H1 (cell line): ENCODE data around the gene PVALB. TPM values are rescaled to one million over a fixed set of nuclear protein-coding genes. Genes with fewer than 3 reads are reported as not detected.

Experiments
- CTCF ChIA-PET: fragments of 300-600 bp; sonication (Branson Sonifier 250); formaldehyde crosslinking; loops from one replicate; lab custom pipeline; 2021; ENCODE audit not compliant: partially characterized antibody; lab: Charles Lee
- POLR2A ChIA-PET: fragments of 300-600 bp; sonication (Branson Sonifier 250); formaldehyde crosslinking; loops from one replicate; lab custom pipeline; 2021; ENCODE audit warnings: inconsistent platforms; ENCODE audit not compliant: partially characterized antibody; lab: Charles Lee
- DNase-seq, 2 experiments: peaks; one replicate each; pipeline versions ENCODE4 v3.0.0 to v3.0.0-alpha.2; 2010 to 2022; ENCODE audit warnings: low spot score in 2 of 2, low read depth in 1 of 2, mixed read lengths in 1 of 2
- FAIRE-seq: peaks from 2 replicates; lab custom pipeline; 2011; peaks lifted over from hg19 to GRCh38; lab: Jason Lieb, UNC
- H2AFZ ChIP-seq: 2 replicates; pipeline ENCODE4 v1.8.1; 2012; ENCODE audit warnings: low read length, inconsistent platforms
- H2AK5ac ChIP-seq: 2 replicates; pipeline ENCODE4 v1.6.1; 2013; ENCODE audit warnings: low read depth, low read length
- H2BK120ac ChIP-seq: replicated peaks from 2 replicates; pipeline ENCODE3; 2013; ENCODE audit warnings: low read depth, low read length, inconsistent platforms
- H2BK12ac ChIP-seq: 2 replicates; pipeline ENCODE4 v1.6.1; 2013; ENCODE audit warnings: low read depth, low read length
- H2BK15ac ChIP-seq: 2 replicates; pipeline ENCODE4 v1.6.1; 2013; ENCODE audit warnings: low read length
- H2BK20ac ChIP-seq: 2 replicates; pipeline ENCODE4 v1.6.1; 2013; ENCODE audit warnings: low read length
- H2BK5ac ChIP-seq: 2 replicates; pipeline ENCODE4 v1.6.1; 2013; ENCODE audit warnings: low read depth, low read length
- H3K14ac ChIP-seq: 2 replicates; pipeline ENCODE4 v1.6.1; 2013; ENCODE audit warnings: inconsistent platforms; ENCODE audit not compliant: insufficient read length
- H3K18ac ChIP-seq: 2 replicates; pipeline ENCODE4 v1.6.1; 2013; ENCODE audit warnings: low read length; ENCODE audit errors: extremely low read depth
- H3K23ac ChIP-seq: 2 replicates; pipeline ENCODE4 v1.6.1; 2013; ENCODE audit warnings: inconsistent platforms; ENCODE audit not compliant: insufficient read length
- H3K23me2 ChIP-seq: 2 replicates; pipeline ENCODE4 v1.6.1; 2013; ENCODE audit warnings: low read depth, low read length
- H3K27ac ChIP-seq: 2 replicates; pipeline ENCODE4 v1.6.1; 2011; ENCODE audit warnings: low read depth, low read length, inconsistent platforms
- H3K27me3 ChIP-seq, 4 experiments: replicated peaks in 1 of 4; 1 replicate in 1 of 4; 2 replicates in 3 of 4; pipeline versions ENCODE4 v1.6.1 to v1.8.1; 2011 to 2013; ENCODE audit warnings: low read length in 3 of 4, mild to moderate bottlenecking in 3 of 4, inconsistent platforms in 2 of 4, mixed read lengths in 2 of 4, moderate library complexity in 1 of 4; ENCODE audit not compliant: control insufficient read depth in 3 of 4, insufficient read depth in 3 of 4; ENCODE audit errors: extremely low read depth in 1 of 4
- H3K36me3 ChIP-seq, 4 experiments: 2 replicates each; pipeline versions ENCODE4 v1.6.1 to v1.8.1; 2011 to 2013; ENCODE audit warnings: mild to moderate bottlenecking in 4 of 4, low read length in 3 of 4, moderate library complexity in 2 of 4, control low read depth in 1 of 4, inconsistent platforms in 1 of 4; ENCODE audit not compliant: insufficient read depth in 4 of 4, control insufficient read depth in 2 of 4
- H3K4ac ChIP-seq: replicated peaks from 2 replicates; pipeline ENCODE3; 2013; ENCODE audit warnings: low read length, low read depth, mixed read lengths, inconsistent platforms; ENCODE audit not compliant: insufficient read length
- H3K4me1 ChIP-seq, 4 experiments: replicated peaks in 1 of 4; 1 replicate in 1 of 4; 2 replicates in 3 of 4; pipeline versions ENCODE4 v1.6.1 to v1.8.1; 2011 to 2013; ENCODE audit warnings: low read length in 3 of 4, inconsistent platforms in 2 of 4, mixed read lengths in 1 of 4; ENCODE audit not compliant: insufficient read depth in 4 of 4, control insufficient read depth in 3 of 4
- H3K4me2 ChIP-seq, 2 experiments: 2 replicates each; pipeline versions ENCODE4 v1.6.1 to v1.8.1; 2011 to 2013; ENCODE audit warnings: low read depth in 2 of 2, low read length in 2 of 2, control low read depth in 1 of 2, inconsistent platforms in 1 of 2, mild to moderate bottlenecking in 1 of 2; ENCODE audit not compliant: insufficient read depth in 1 of 2
- H3K4me3 ChIP-seq, 4 experiments: fragments of 200-600, 300-600 bp in 1 of 4; sonication (generic), shearing (Covaris generic), sonication (Bioruptor Twin) in 1 of 4; 2 replicates each; pipeline versions ENCODE4 v1.5.1 to v1.8.1; 2011 to 2016; ENCODE audit warnings: low read length in 4 of 4, low read depth in 3 of 4, control low read depth in 2 of 4, inconsistent platforms in 2 of 4, mild to moderate bottlenecking in 2 of 4, mixed read lengths in 1 of 4, moderate library complexity in 1 of 4; ENCODE audit not compliant: insufficient read depth in 2 of 4; ENCODE audit errors: extremely low read depth in 1 of 4
- H3K56ac ChIP-seq: replicated peaks from 2 replicates; pipeline ENCODE3; 2013; ENCODE audit warnings: low read depth, mild to moderate bottlenecking, mixed read lengths, low read length, inconsistent platforms; ENCODE audit not compliant: insufficient read length
- H3K79me1 ChIP-seq: 2 replicates; pipeline ENCODE4 v1.6.1; 2013; ENCODE audit warnings: low read depth, low read length, control low read depth
- H3K79me2 ChIP-seq, 2 experiments: 2 replicates each; pipeline versions ENCODE4 v1.6.1 to v1.8.1; 2012 to 2013; ENCODE audit warnings: low read length in 2 of 2, mild to moderate bottlenecking in 2 of 2, inconsistent platforms in 1 of 2; ENCODE audit not compliant: insufficient read depth in 2 of 2, control insufficient read depth in 1 of 2
- H3K9ac ChIP-seq, 4 experiments: replicated peaks in 1 of 4; 1 replicate in 1 of 4; 2 replicates in 3 of 4; pipeline versions ENCODE4 v1.6.1 to v1.8.1; 2011 to 2013; ENCODE audit warnings: low read depth in 3 of 4, low read length in 3 of 4, control low read depth in 2 of 4, mild to moderate bottlenecking in 2 of 4, moderate library complexity in 2 of 4, inconsistent platforms in 1 of 4; ENCODE audit errors: extremely low read depth in 1 of 4
- H3K9me3 ChIP-seq, 2 experiments: 2 replicates each; pipeline versions ENCODE4 v1.6.1 to v1.8.1; 2012 to 2013; ENCODE audit warnings: mild to moderate bottlenecking in 2 of 2, moderate library complexity in 2 of 2, control low read depth in 1 of 2, inconsistent platforms in 1 of 2, low read depth in 1 of 2, low read length in 1 of 2, mixed read lengths in 1 of 2; ENCODE audit not compliant: insufficient read depth in 2 of 2
- H4K20me1 ChIP-seq, 2 experiments: replicated peaks in 1 of 2; 2 replicates each; pipeline versions ENCODE3 to v1.8.1; 2011 to 2013; ENCODE audit warnings: inconsistent platforms in 2 of 2, low read length in 2 of 2, mild to moderate bottlenecking in 1 of 2; ENCODE audit not compliant: insufficient read depth in 2 of 2, control insufficient read depth in 1 of 2
- H4K5ac ChIP-seq: 2 replicates; pipeline ENCODE4 v1.6.1; 2013; ENCODE audit warnings: low read length, low read depth, mixed read lengths, inconsistent platforms; ENCODE audit not compliant: insufficient read length
- H4K8ac ChIP-seq: 2 replicates; pipeline ENCODE4 v1.8.0; 2013; ENCODE audit warnings: mild to moderate bottlenecking, moderate library complexity, low read length, inconsistent platforms; ENCODE audit not compliant: insufficient read depth; ENCODE audit errors: extremely low read depth
- H4K91ac ChIP-seq: replicated peaks from 2 replicates; pipeline ENCODE3; 2013; ENCODE audit warnings: low read length, mixed read lengths, inconsistent platforms; ENCODE audit not compliant: insufficient read length
- ATF3 ChIP-seq: IDR thresholded peaks from 2 replicates; pipeline ENCODE4 v1.6.1; 2011; ENCODE audit warnings: low read depth, mild to moderate bottlenecking, low read length; ENCODE audit not compliant: insufficient read depth
- BACH1 ChIP-seq: IDR thresholded peaks from 2 replicates; pipeline ENCODE4 v1.6.1; 2012; ENCODE audit warnings: low read length, improper control_type of control experiment
- CHD1 ChIP-seq: IDR thresholded peaks from 2 replicates; pipeline ENCODE4 v1.6.1; 2012; ENCODE audit warnings: low read depth, low read length, improper control_type of control experiment
- CREB1 ChIP-seq: IDR thresholded peaks from 2 replicates; pipeline ENCODE4 v1.6.1; 2012; ENCODE audit warnings: inconsistent platforms
- RBBP5 ChIP-seq: IDR thresholded peaks from 2 replicates; pipeline ENCODE4 v1.7.1; 2012; ENCODE audit warnings: low read depth, mild to moderate bottlenecking, inconsistent platforms, low read length, moderate library complexity, borderline replicate concordance
- TEAD4 ChIP-seq: IDR thresholded peaks from 2 replicates; pipeline ENCODE4 v1.6.1; 2012; ENCODE audit warnings: low read depth, low read length, inconsistent platforms, mixed read lengths
- ZNF274 ChIP-seq: IDR thresholded peaks from 2 replicates; pipeline ENCODE4 v1.7.0; 2012; ENCODE audit warnings: low read length, borderline replicate concordance; ENCODE audit errors: extremely low read depth
- WGBS, 2 experiments: shearing (Covaris generic) in 1 of 2; methylation state at CpG; one replicate each; pipeline versions ENCODE4 v1.1.6 to v1.1.7; 2013 to 2015; ENCODE audit warnings: low lambda C conversion rate in 2 of 2, mixed read lengths in 2 of 2, inconsistent platforms in 1 of 2, low coverage in 1 of 2, missing lambda C conversion rate in 1 of 2; ENCODE audit not compliant: insufficient replicate concordance in 2 of 2, insufficient coverage in 1 of 2, insufficient read length in 1 of 2; ENCODE audit errors: extremely low coverage in 1 of 2, missing lambda C conversion rate in 1 of 2; 5-methylcytosine and 5-hydroxymethylcytosine counted together
- polyA plus RNA-seq, 7 experiments: library from polyadenylated mRNA; depleted of rRNA in 3 of 7; stranded (reverse) in 5 of 7; unstranded in 2 of 7; fragments of >200 nt in 5 of 7; fragments of 200-250 nt in 2 of 7; gene quantifications; 1 replicate in 5 of 7; 2 replicates in 1 of 7; 4 replicates in 1 of 7; pipeline versions ENCODE4 v1.2.1 to v1.2.3, GENCODE V29; 2011 to 2013; ENCODE audit warnings: missing spikeins in 2 of 7, mixed read lengths in 2 of 7
- total RNA-seq: library from RNA; stranded (reverse); fragmentation: NEBNext Ultra II Directional; extraction: Animal tissue kit (Norgen Biotek cat#: 25700); gene quantifications from 2 replicates; pipeline ENCODE4 v1.2.1, GENCODE V29; 2021

Gene PVALB
- total and polyA plus RNA-seq, 2 of the 8 experiments (the other 6 are each of a cell fraction or from before 2014, with no cell fraction given), result 1.7 to 5.4 TPM

GRCh38 chr22:36768141-36768540 lies 48.7 kb downstream of the PVALB start:
- no peak overlapping the region for H3K27ac ChIP-seq
- no peak overlapping the region for H2BK120ac ChIP-seq
- H4K20me1 ChIP-seq, result peaks cover 4 to 5% of the 10 kb centered on the region in 2 experiments
- H3K4me1 ChIP-seq, result no peaks in the 10 kb centered on the region
- H2BK5ac ChIP-seq, result no peak overlapping the region
- H3K23me2 ChIP-seq, result no peaks in the 10 kb centered on the region
- H2AK5ac ChIP-seq, result no peak overlapping the region
- ChIA-PET POLR2A (interaction anchor here (1.0 kb wide), 1 partner anchor 38 kb away, joined by 3 read pairs; no protein-coding TSS in a partner anchor), CTCF (interaction anchor here (0.9 to 4.6 kb wide), 5 partner anchors 8 to 253 kb away, joined by 3 to 39 read pairs (median 3); no protein-coding TSS in a partner anchor)
- no peak overlapping the region for H2BK15ac ChIP-seq
- WGBS, 2 experiments, result 94% methylated on average over 5 of the region's 5 CpGs; no CpG with 5 or more reads in 1 of the 2 experiments
- DNase-seq, result no peak
- H3K27me3 ChIP-seq, result no peaks in the 10 kb centered on the region
- no peaks in the 10 kb centered on the region for H3K9me3 ChIP-seq
- FAIRE-seq, result no peak
- H3K18ac ChIP-seq, result no peak overlapping the region
- no peak overlapping the region for H3K9ac ChIP-seq
- no peak overlapping the region for H3K23ac ChIP-seq
- H4K8ac ChIP-seq, result no peak overlapping the region
- H2BK12ac ChIP-seq, result no peak overlapping the region
- H4K5ac ChIP-seq, result no peak overlapping the region
- no peak overlapping the region for H3K56ac ChIP-seq
- no peak overlapping the region for H3K4ac ChIP-seq
- no peak overlapping the region for H3K4me2 ChIP-seq
- H2BK20ac ChIP-seq, result no peak overlapping the region
- H4K91ac ChIP-seq, result no peak overlapping the region
- H3K4me3 ChIP-seq, result no peak overlapping the region
- no peak overlapping the region for H3K14ac ChIP-seq
- no peak overlapping the region for H2AFZ ChIP-seq
- peaks cover 0 to 13% (median 4%) of the 10 kb centered on the region in 4 experiments; a peak in 3 of 8 replicates for H3K36me3 ChIP-seq
- H3K79me2 ChIP-seq, result no peaks in the 10 kb centered on the region
- H3K79me1 ChIP-seq, result no peaks in the 10 kb centered on the region; the same call in 1 of the 2 replicates
- TF ChIP-seq ZNF274 (no peak), ATF3 (no peak), BACH1 (no peak), CHD1 (no peak), RBBP5 (no peak), CREB1 (no peak), TEAD4 (no peak)
